ENCODE results near the gene PPFIBP2. TPM values are rescaled to one million over a fixed set of nuclear protein-coding genes. Genes with fewer than 3 reads are reported as not detected.

The PPFIBP2 gene
- total RNA-seq, 2 experiments from 2014 or later: 102 to 182 TPM

- Histone ChIP-seq H2AFZ (ENCODE audit: low read length) (no peak overlapping the region), H3K4me2 (ENCODE audit: low read length) (no peak overlapping the region), H3K27ac (ENCODE audit: low read depth, low read length, poor library complexity, severe bottlenecking) (no peak overlapping the region), H3K4me1 (ENCODE audit: insufficient read depth, low read length, poor library complexity, severe bottlenecking) (peaks cover 77% of the 10 kb centered on the region), H4K20me1 (ENCODE audit: insufficient read depth, low read length) (peaks cover 39% of the 10 kb centered on the region), H3K79me2 (ENCODE audit: insufficient read depth, low read depth, low read length) (peaks cover 100% of the 10 kb centered on the region), H3K4me3 (ENCODE audit: low read depth, low read length, poor library complexity, severe bottlenecking) (no peak overlapping the region), H3K9me3 (ENCODE audit: low read length) (no peaks in the 10 kb centered on the region), H3K9me2 (ENCODE audit: insufficient read depth, low read length) (no peaks in the 10 kb centered on the region), H3K36me3 (ENCODE audit: insufficient read depth, low read length) (peaks cover 87% of the 10 kb centered on the region)
- TF ChIP-seq EZH2phosphoT487 (IDR thresholded peaks at IDR 0.05; ENCODE audit: borderline replicate concordance, low read depth, low read length): no peak
- TF ChIP-seq, protein P1, sequence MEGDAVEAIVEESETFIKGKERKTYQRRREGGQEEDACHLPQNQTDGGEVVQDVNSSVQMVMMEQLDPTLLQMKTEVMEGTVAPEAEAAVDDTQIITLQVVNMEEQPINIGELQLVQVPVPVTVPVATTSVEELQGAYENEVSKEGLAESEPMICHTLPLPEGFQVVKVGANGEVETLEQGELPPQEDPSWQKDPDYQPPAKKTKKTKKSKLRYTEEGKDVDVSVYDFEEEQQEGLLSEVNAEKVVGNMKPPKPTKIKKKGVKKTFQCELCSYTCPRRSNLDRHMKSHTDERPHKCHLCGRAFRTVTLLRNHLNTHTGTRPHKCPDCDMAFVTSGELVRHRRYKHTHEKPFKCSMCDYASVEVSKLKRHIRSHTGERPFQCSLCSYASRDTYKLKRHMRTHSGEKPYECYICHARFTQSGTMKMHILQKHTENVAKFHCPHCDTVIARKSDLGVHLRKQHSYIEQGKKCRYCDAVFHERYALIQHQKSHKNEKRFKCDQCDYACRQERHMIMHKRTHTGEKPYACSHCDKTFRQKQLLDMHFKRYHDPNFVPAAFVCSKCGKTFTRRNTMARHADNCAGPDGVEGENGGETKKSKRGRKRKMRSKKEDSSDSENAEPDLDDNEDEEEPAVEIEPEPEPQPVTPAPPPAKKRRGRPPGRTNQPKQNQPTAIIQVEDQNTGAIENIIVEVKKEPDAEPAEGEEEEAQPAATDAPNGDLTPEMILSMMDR (conservative IDR thresholded peaks at IDR 0.05; ENCODE audit: low read length): no peak
- intact Hi-C loops (cut with micrococcal nuclease; ENCODE audit: unreplicated experiment): no loop called here
- no peak for DNase-seq (ENCODE audit: low spot score)
- ChIA-PET CTCF (ENCODE audit: unreplicated experiment) (interaction anchor here (1.7 kb wide), 1 partner anchor 9 kb away, joined by 6 read pairs; no protein-coding TSS in a partner anchor), POLR2A (interaction anchor here (1.1 to 2.7 kb wide), 3 partner anchors 9 to 38 kb away, joined by 3 to 17 read pairs (median 3); no protein-coding TSS in a partner anchor)
- no TSS peak for BruUV-seq (replicated peaks)
Observed at GRCh38 chr11:7530013-7530640, 16.3 kb downstream of the PPFIBP2 start.

DNA sequence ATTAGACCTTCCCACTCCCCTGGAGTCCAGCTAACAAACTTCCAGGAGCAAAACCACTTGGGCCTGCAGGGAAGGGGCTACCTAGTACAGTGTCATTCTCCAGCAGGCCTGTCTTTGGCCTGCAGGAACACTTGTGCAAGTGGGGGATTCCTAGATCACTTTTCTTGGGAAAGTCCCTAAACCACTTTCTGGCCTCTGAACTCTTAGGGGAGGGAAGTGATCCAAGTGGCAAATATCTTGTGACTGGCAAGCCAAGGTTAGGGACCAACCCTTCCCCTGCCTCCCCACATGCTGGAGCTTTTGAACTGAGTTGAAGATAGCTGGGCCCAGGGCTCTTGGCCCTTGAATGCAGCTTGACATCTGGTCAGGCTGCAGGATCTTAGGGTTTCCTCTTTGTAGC lies 17.2 kb downstream of the PPFIBP2 start:
- ChIA-PET POLR2A (interaction anchor here (0.7 to 2.7 kb wide), 3 partner anchors 8 to 93 kb away, joined by 3 to 17 read pairs (median 3); no protein-coding TSS in a partner anchor), CTCF (ENCODE audit: unreplicated experiment) (interaction anchor here (1.7 kb wide), 1 partner anchor 10 kb away, joined by 6 read pairs; no protein-coding TSS in a partner anchor)
- Histone ChIP-seq H3K4me3 (ENCODE audit: low read depth, low read length, poor library complexity, severe bottlenecking) (no peak overlapping the region), H4K20me1 (ENCODE audit: insufficient read depth, low read length) (peaks cover 45% of the 10 kb centered on the region), H3K36me3 (ENCODE audit: insufficient read depth, low read length) (peaks cover 81% of the 10 kb centered on the region), H3K4me2 (ENCODE audit: low read length) (no peak overlapping the region), H2AFZ (ENCODE audit: low read length) (no peak overlapping the region), H3K79me2 (ENCODE audit: insufficient read depth, low read depth, low read length) (peaks cover 100% of the 10 kb centered on the region), H3K27ac (ENCODE audit: low read depth, low read length, poor library complexity, severe bottlenecking) (no peak overlapping the region), H3K9me2 (ENCODE audit: insufficient read depth, low read length) (no peaks in the 10 kb centered on the region), H3K4me1 (ENCODE audit: insufficient read depth, low read length, poor library complexity, severe bottlenecking) (peaks cover 73% of the 10 kb centered on the region), H3K9me3 (ENCODE audit: low read length) (no peaks in the 10 kb centered on the region)
- BruUV-seq (replicated peaks): no TSS peak
- intact Hi-C loops (cut with micrococcal nuclease; ENCODE audit: unreplicated experiment): no loop called here
- no peak for DNase-seq (ENCODE audit: low spot score)
- TF ChIP-seq, protein P1 (conservative IDR thresholded peaks at IDR 0.05; ENCODE audit: low read length): no peak
- no peak for TF ChIP-seq EZH2phosphoT487 (IDR thresholded peaks at IDR 0.05; ENCODE audit: borderline replicate concordance, low read depth, low read length)
